ENCODE results near the gene MIER3.

Gene MIER3

DNA sequence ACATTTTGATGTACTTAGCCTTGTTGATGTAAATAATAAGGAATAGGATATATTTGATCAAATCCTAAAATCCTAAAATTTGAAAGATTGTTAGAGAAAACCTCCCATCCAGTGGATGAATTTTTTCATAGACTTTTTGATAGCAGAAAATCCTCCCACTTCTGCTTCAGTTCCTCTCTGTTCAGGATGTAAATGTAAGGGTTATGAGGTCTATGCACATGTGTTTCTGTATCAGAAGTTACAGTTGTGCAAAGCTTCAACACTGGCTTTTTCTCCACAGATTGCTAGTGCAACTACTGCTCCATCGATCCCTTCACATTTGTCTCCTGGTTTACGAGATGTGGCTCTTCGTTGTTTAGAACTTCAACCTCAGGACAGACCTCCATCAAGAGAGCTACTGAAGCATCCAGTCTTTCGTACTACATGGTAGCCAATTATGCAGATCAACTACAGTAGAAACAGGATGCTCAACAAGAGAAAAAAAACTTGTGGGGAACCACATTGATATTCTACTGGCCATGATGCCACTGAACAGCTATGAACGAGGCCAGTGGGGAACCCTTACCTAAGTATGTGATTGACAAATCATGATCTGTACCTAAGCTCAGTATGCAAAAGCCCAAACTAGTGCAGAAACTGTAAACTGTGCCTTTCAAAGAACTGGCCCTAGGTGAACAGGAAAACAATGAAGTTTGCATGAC lies 58.5 kb downstream of the MIER3 start:
- DNase-seq = no peak

DNA sequence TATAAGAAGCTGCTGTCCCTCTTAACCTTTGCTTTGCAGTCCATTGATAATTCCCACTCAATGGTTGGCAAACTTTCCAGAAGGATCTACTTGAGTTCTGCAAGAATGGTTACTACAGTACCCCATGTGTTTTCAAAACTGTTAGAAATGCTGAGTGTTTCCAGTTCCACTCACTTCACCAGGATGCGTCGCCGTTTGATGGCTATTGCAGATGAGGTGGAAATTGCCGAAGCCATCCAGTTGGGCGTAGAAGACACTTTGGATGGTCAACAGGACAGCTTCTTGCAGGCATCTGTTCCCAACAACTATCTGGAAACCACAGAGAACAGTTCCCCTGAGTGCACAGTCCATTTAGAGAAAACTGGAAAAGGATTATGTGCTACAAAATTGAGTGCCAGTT lies 70.4 kb downstream of the MIER3 start:
- DNase-seq = no peak

DNA sequence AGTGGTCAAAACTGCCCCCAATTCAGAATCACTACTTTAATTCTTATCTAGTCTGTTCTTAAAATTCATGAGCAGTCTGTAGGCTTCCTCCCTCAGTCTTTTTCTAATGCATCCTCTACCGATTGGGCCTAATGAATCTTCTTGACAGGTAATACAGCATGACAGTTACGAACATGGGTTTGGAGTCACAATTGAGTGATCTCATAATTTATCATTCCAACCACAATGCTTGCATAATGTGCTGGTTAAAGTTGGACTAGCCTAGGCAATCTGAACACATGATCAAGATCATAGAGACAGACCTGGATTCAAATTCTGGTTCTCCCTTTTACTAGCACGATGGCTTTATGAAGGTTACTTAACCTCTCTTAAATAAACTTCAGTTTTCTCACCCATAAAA lies 75.6 kb downstream of the MIER3 start:
- no peak for DNase-seq

DNA sequence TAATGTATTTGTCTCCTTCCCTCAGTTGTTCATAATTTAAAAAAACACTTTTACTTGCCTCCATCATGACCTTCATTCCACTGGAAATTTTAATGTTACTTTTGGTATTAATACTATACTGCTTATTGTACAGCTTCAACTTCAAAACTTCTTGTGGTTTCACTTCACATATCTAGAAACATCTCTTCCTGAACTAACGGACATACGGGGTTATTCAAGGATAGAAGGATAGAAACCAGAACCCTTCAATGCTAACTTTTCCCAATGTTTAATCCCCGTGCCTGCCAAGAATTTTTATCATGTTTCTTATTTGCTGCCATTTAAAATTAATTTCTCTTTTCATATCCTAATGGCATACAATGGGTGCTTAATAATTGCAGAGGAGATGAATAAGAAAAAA lies 78.9 kb downstream of the MIER3 start:
- DNase-seq = no peak

DNA sequence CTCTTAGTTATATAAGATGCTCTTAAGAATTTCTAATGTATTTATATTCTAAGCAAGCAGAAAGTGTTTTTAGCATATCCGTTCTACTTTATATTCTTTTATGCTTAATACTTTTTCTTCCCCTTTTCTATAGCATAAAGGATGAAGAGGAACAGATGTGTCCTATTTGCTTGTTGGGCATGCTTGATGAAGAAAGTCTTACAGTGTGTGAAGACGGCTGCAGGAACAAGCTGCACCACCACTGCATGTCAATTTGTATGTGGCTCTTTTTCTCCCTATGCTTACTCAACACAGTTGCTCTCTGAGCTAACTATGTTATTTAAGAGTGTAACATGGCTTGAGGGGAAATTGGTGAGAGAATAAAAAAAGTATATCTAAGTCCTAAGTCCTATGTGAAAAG lies 80.1 kb downstream of the MIER3 start:
- no peak for DNase-seq
